Fibroblast of lung (primary cell): Measurements from ENCODE around the gene CTSA. TPM values are rescaled to one million over a fixed set of nuclear protein-coding genes. Genes with fewer than 3 reads are reported as not detected.

Experiments
- DNase-seq, 2 donors: peaks; one replicate each; pipeline versions ENCODE4 v3.0.0 to v3.0.0-alpha.2; 2010; ENCODE audit warnings: low read depth in 2 of 2
- H2AFZ ChIP-seq: 2 replicates; pipeline ENCODE4 v1.5.1; 2012; ENCODE audit warnings: low read length, control low read depth, inconsistent platforms
- H3K27ac ChIP-seq: 2 replicates; pipeline ENCODE4 v1.5.1; 2011; ENCODE audit warnings: low read length, control low read depth; ENCODE audit not compliant: insufficient read depth
- H3K27me3 ChIP-seq: 2 replicates; pipeline ENCODE4 v1.5.1; 2011; ENCODE audit warnings: mild to moderate bottlenecking, low read length; ENCODE audit not compliant: control insufficient read depth, insufficient read depth
- H3K36me3 ChIP-seq: 2 replicates; pipeline ENCODE4 v1.5.1; 2011; ENCODE audit warnings: low read length; ENCODE audit not compliant: control insufficient read depth, insufficient read depth
- H3K4me1 ChIP-seq: 2 replicates; pipeline ENCODE4 v1.5.1; 2011; ENCODE audit warnings: low read length; ENCODE audit not compliant: control insufficient read depth, insufficient read depth; ENCODE audit errors: extremely low read depth
- H3K4me2 ChIP-seq: 2 replicates; pipeline ENCODE4 v1.5.1; 2011; ENCODE audit warnings: low read length, control low read depth; ENCODE audit not compliant: insufficient read depth; ENCODE audit errors: extremely low read depth
- H3K4me3 ChIP-seq, 4 experiments: fragments of 200-600 bp in 1 of 4; sonication (generic) in 1 of 4; replicated peaks in 1 of 4; 2 replicates each; pipeline ENCODE4 v1.5.1; 2011 to 2016; ENCODE audit warnings: low read length in 4 of 4, low read depth in 3 of 4, mild to moderate bottlenecking in 3 of 4, control low read depth in 2 of 4, inconsistent platforms in 1 of 4, mixed read lengths in 1 of 4; ENCODE audit not compliant: insufficient read depth in 1 of 4; ENCODE audit errors: control extremely low read depth in 1 of 4
- H3K79me2 ChIP-seq: 2 replicates; pipeline ENCODE4 v1.5.1; 2012; ENCODE audit warnings: mild to moderate bottlenecking, low read length, inconsistent platforms; ENCODE audit not compliant: control insufficient read depth, insufficient read depth
- H3K9ac ChIP-seq: 2 replicates; pipeline ENCODE4 v1.5.1; 2011; ENCODE audit warnings: mild to moderate bottlenecking, low read length, control low read depth; ENCODE audit not compliant: insufficient read depth
- H3K9me3 ChIP-seq: 2 replicates; pipeline ENCODE4 v1.5.1; 2012; ENCODE audit warnings: low read depth, low read length; ENCODE audit not compliant: control insufficient read depth, insufficient read depth
- H4K20me1 ChIP-seq: 2 replicates; pipeline ENCODE4 v1.5.1; 2011; ENCODE audit warnings: low read length; ENCODE audit not compliant: control insufficient read depth, insufficient read depth; ENCODE audit errors: extremely low read depth
- EZH2 ChIP-seq: IDR thresholded peaks from 2 replicates; pipeline ENCODE4 v1.5.1; 2012; ENCODE audit warnings: low read length, control low read depth, mild to moderate bottlenecking; ENCODE audit errors: missing control alignments
- polyA minus RNA-seq: library from RNA; depleted of rRNA, polyadenylated mRNA; stranded (reverse); fragments of >200 nt; gene quantifications from 2 replicates; pipeline ENCODE4 v1.2.3, GENCODE V29; 2011; ENCODE audit warnings: low replicate concordance
- polyA plus RNA-seq, 2 donors: library from polyadenylated mRNA; depleted of rRNA in 1 of 2; stranded (reverse) in 1 of 2; unstranded in 1 of 2; fragments of >200 nt; gene quantifications; 2 replicates each; pipeline ENCODE4 v1.2.1, GENCODE V29; 2011 to 2012; ENCODE audit warnings: missing spikeins in 1 of 2
- total RNA-seq: library from RNA; depleted of rRNA; stranded (reverse); fragments of >200 nt; gene quantifications from 2 replicates; pipeline ENCODE4 v1.2.1, GENCODE V29; 2014
- TF ChIP-seq, protein P1 (sequence below), 2 donors: IDR thresholded peaks in 1 of 2; conservative IDR thresholded peaks in 1 of 2; 1 replicate in 1 of 2; 2 replicates in 1 of 2; pipeline ENCODE4 v1.5.1; 2011 to 2012; ENCODE audit warnings: low read length in 2 of 2, control low read depth in 1 of 2, inconsistent platforms in 1 of 2, low read depth in 1 of 2, mild to moderate bottlenecking in 1 of 2

Gene CTSA
- 104 and 116 TPM in 2 replicates for total RNA-seq
- 364 and 413 TPM in 2 replicates for polyA plus RNA-seq
- 279 and 286 TPM in 2 replicates for polyA plus RNA-seq (2012)
- polyA minus RNA-seq, result 302 and 333 TPM in 2 replicates

DNA sequence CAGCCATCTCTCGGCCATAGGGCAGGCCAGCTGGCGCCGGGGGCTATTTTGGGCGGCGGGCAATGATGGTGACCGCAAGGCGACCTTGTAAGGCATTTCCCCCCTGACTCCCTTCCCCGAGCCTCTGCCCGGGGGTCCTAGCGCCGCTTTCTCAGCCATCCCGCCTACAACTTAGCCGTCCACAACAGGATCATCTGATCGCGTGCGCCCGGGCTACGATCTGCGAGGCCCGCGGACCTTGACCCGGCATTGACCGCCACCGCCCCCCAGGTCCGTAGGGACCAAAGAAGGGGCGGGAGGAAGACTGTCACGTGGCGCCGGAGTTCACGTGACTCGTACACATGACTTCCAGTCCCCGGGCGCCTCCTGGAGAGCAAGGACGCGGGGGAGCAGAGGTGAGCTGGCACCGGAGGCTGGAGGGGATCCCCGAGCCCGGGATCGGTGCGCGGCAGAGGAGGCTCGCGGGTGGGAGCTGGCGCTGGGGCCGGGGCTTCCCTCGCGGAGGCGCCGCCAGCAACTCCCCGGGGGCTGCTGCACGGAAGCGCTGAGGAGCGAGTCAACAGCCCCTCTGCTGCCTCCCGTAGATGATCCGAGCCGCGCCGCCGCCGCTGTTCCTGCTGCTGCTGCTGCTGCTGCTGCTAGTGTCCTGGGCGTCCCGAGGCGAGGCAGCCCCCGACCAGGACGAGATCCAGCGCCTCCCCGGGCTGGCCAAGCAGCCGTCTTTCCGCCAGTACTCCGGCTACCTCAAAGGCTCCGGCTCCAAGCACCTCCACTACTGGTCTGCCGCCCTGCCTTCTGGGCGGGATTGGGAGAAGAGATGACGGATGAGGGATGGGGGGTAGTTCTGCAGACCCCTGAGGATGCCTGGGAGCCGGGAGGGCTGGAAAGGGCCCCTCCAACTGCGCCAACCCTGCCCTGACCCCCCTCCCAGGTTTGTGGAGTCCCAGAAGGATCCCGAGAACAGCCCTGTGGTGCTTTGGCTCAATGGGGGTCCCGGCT is at the start of gene CTSA, which contains the start of gene NEURL2:
Gene CTSA, plus strand, starts transcription at position 351 of the 999 bp plus-strand sequence. Its CDS starts 234 bp downstream, at position 585.
Gene NEURL2, minus strand, starts transcription at position 224 of the 999 bp plus-strand sequence. Its CDS starts 217 bp downstream, at position 7.
- Histone ChIP-seq H3K9ac (peak within 1 kb of the TSS; percentile 76), H3K79me2 (peaks cover 11% of the 10 kb centered on the region), H4K20me1 (no peaks in the 10 kb centered on the region), H3K4me3 (peak within 1 kb of the TSS; percentile 77 to 97 (median 84)), H3K4me1 (peaks cover 8% of the 10 kb centered on the region), H3K27ac (peak within 1 kb of the TSS; percentile 78), H2AFZ (peak within 1 kb of the TSS; percentile 50), H3K36me3 (peaks cover 22% of the 10 kb centered on the region), H3K9me3 (no peaks in the 10 kb centered on the region), H3K27me3 (no peaks in the 10 kb centered on the region), H3K4me2 (peak within 1 kb of the TSS; percentile 96)
- TF ChIP-seq, protein P1, sequence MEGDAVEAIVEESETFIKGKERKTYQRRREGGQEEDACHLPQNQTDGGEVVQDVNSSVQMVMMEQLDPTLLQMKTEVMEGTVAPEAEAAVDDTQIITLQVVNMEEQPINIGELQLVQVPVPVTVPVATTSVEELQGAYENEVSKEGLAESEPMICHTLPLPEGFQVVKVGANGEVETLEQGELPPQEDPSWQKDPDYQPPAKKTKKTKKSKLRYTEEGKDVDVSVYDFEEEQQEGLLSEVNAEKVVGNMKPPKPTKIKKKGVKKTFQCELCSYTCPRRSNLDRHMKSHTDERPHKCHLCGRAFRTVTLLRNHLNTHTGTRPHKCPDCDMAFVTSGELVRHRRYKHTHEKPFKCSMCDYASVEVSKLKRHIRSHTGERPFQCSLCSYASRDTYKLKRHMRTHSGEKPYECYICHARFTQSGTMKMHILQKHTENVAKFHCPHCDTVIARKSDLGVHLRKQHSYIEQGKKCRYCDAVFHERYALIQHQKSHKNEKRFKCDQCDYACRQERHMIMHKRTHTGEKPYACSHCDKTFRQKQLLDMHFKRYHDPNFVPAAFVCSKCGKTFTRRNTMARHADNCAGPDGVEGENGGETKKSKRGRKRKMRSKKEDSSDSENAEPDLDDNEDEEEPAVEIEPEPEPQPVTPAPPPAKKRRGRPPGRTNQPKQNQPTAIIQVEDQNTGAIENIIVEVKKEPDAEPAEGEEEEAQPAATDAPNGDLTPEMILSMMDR (conservative IDR thresholded peaks at IDR 0.05 in 1 of 2, IDR thresholded peaks at IDR 0.05 in 1 of 2; ENCODE audit: low read depth in 1 of 2, low read length in 2 of 2), result no peak
- TF ChIP-seq EZH2, result no peak
- DNase-seq, result peak; percentile 88 to 95

DNA sequence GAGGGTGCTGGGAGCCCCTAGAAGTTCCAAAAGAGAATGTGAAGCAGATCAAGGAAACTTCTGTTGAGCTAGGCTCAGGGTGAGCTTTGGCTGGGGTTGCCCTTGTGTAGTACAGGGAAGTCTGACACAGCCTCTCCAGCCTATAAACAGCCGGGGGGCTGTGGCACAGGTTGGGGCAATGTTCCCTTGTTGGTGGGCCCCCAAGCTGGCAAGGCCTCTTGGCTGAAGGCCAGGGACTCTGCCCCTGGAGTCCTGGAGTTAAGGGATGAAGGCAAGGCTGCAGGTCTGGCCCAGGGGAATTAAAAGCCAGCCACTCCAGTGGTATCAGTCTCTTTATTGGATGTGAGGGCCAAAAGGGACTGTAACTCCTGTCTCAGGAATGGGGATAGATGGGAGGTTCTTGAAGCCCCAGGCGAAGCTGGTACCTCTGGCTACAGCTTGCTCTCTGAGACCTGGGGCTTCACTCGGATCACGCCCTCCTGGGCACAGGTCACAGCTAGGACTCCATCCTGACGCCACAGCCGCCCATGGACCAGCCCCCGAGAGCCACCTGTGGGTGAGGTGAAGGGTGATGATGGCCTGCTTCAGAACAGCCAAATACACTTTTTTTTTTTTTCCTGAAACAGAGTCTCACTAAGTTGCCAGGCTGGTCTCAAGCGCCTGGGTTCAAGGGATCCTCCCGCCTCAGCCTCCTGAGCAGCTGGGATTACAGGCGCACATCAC is 49.6 kb upstream of the CTSA start:
- Histone ChIP-seq H2AFZ (no peak overlapping the region), H3K36me3 (peaks cover 24% of the 10 kb centered on the region), H3K9me3 (no peaks in the 10 kb centered on the region), H3K27ac (peak overlapping the region; percentile 3), H3K27me3 (no peaks in the 10 kb centered on the region), H3K4me2 (no peak overlapping the region), H3K9ac (no peak overlapping the region), H3K4me3 (no peak overlapping the region), H3K4me1 (peaks cover 2% of the 10 kb centered on the region), H4K20me1 (no peaks in the 10 kb centered on the region), H3K79me2 (peaks cover 1% of the 10 kb centered on the region)
- no peak for DNase-seq
- TF ChIP-seq, protein P1 (conservative IDR thresholded peaks at IDR 0.05 in 1 of 2, IDR thresholded peaks at IDR 0.05 in 1 of 2; ENCODE audit: low read depth in 1 of 2, low read length in 2 of 2), result no peak
- TF ChIP-seq EZH2, result no peak
